Right lobe of liver (tissue), 4 donors: ENCODE data around the gene CCDC141.

ENCODE experiments used
- POLR2A ChIP-seq: fragments of 450-650 bp; IDR thresholded peaks from one replicate; pipeline ENCODE4 v1.6.1; 2017; ENCODE audit warnings: antibody characterized with exemption, mild to moderate bottlenecking
- TF ChIP-seq, protein P1 (sequence below), 4 donors: fragments of 200-600 bp in 3 of 4; fragments of 450-650 bp in 1 of 4; IDR thresholded peaks; one replicate each; pipeline versions ENCODE4 v1.5.1 to v1.8.0; 2016 to 2022; ENCODE audit warnings: antibody characterized with exemption in 4 of 4, mild to moderate bottlenecking in 2 of 4
- donor health status: DM: no; HTN: no; CAD: no.
- donor health status: DM: no; HTN: no; CAD: no.
- donor health status: DM: no; HTN: yes; CAD: no.

DNA sequence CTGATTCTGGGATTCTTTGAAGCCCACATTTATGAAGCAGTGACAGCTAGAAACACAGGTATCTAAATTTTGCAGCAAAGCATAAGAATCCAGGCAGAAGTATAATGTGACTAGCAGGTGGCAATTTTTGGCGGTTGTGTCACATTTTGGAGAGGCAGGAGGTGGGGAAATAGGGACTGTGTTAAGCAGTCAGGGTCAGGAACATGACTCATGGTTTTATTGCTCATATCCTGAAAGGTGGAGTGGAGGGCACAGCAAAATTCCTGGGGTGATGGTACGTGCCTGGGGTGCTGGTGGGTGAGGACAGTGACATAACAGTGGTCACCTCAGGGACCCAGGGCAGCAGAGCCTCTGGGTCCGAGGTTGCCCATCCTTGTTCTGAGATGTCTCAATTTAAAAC, 179.2 kb downstream of the CCDC141 start:
- TF ChIP-seq POLR2A, result no peak
- TF ChIP-seq, protein P1, sequence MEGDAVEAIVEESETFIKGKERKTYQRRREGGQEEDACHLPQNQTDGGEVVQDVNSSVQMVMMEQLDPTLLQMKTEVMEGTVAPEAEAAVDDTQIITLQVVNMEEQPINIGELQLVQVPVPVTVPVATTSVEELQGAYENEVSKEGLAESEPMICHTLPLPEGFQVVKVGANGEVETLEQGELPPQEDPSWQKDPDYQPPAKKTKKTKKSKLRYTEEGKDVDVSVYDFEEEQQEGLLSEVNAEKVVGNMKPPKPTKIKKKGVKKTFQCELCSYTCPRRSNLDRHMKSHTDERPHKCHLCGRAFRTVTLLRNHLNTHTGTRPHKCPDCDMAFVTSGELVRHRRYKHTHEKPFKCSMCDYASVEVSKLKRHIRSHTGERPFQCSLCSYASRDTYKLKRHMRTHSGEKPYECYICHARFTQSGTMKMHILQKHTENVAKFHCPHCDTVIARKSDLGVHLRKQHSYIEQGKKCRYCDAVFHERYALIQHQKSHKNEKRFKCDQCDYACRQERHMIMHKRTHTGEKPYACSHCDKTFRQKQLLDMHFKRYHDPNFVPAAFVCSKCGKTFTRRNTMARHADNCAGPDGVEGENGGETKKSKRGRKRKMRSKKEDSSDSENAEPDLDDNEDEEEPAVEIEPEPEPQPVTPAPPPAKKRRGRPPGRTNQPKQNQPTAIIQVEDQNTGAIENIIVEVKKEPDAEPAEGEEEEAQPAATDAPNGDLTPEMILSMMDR (IDR thresholded peaks at IDR 0.05), result no peak
